GM21515 (cell line): ENCODE results near the gene PRTN3.
"Not testable (repeated sequence)": the region's sequence is repeated elsewhere in the genome, so short reads cannot be mapped to it uniquely, and the experiment has no call there.

Source experiments
- ATAC-seq: cut with Tn5 transposase; IDR thresholded peaks from one replicate; pipeline ENCODE4 v1.9.1; 2021; ENCODE audit not compliant: unreplicated experiment

Gene PRTN3

DNA sequence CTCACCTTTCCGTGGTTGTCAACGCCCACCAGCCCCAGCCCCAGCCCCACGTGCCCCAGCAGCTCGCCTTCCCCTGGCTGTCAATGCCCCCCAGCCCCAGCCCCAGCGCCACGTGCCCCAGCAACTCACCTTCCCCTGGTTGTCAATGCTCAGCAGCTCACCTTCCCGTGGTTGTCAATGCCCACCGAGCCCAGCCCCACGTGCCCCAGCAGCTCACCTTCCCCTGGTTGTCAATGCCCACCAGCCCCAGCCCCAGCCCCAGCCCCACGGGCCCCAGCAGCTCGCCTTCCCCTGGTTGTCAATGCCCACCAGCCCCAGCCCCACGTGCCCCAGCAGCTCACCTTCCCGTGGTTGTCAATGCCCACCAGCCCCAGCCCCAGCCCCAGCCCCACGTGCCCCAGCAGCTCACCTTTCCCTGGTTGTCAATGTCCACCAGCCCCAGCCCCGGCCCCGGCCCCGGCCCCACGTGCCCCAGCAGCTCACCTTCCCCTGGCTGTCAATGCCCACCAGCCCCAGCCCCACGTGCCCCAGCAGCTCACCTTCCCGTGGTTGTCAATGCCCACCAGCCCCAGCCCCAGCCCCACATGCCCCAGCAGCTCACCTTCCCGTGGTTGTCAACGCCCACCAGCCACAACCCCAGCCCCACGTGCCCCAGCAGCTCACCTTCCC, 37.3 kb downstream of the PRTN3 start:
- not testable (repeated sequence) for ATAC-seq

DNA sequence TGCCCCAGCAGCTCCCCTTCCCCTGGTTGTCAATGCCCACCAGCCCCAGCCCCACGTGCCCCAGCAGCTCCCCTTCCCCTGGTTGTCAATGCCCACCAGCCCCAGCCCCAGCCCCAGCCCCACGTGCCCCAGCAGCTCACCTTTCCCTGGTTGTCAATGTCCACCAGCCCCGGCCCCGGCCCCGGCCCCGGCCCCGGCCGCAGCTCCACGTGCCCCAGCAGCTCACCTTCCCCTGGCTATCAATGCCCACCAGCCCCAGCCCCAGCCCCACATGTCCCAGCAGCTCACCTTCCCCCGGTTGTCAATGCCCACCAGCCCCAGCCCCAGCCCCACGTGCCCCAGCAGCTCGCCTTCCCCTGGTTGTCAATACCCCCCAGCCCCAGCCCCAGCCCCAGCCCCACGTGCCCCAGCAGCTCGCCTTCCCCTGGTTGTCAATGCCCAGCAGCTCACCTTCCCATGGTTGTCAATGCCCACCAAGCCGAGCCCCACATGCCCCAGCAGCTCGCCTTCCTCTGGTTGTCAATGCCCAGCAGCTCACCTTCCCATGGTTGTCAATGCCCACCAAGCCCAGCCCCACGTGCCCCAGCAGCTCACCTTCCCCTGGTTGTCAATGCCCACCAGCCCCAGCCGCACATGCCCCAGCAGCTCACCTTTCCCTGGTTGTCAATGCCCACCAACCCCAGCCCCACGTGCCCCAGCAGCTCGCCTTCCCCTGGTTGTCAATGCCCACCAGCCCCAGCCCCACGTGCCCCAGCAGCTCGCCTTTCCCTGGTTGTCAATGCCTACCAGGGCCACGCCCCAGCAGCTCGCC, 38.2 kb downstream of the PRTN3 start:
- ATAC-seq, result not testable (repeated sequence)

DNA sequence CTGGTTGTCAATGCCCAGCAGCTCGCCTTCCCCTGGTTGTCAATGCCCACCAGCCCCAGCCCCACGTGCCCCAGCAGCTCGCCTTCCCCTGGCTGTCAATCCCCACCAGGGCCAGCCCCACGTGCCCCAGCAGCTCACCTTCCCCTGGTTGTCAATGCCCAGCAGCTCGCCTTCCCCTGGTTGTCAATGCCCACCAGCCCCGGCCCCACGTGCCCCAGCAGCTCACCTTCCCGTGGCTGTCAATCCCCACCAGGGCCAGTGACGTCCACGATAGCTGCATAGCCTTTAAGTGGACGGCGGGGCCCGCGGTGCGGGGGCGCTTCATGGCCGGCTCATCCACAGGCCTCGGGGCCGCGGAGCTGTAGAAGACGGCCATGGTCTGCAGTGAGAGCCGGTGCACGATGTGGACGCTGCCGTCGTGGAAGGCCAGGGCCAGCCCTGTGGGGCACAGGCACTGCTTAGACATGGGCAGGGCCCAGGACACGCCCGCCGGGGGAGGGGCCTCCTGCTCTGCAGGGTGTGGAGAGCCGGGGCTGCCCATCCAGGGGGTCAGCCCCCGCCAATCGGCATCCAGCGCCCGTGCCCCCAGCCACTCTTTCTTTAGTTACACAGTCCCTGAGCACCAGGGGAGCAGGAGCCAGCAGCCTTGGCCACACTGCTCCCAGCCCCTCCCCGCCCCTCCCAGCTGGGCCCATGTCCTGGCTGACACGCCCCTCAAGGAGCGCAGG, 39.1 kb downstream of the PRTN3 start:
- no peak for ATAC-seq

DNA sequence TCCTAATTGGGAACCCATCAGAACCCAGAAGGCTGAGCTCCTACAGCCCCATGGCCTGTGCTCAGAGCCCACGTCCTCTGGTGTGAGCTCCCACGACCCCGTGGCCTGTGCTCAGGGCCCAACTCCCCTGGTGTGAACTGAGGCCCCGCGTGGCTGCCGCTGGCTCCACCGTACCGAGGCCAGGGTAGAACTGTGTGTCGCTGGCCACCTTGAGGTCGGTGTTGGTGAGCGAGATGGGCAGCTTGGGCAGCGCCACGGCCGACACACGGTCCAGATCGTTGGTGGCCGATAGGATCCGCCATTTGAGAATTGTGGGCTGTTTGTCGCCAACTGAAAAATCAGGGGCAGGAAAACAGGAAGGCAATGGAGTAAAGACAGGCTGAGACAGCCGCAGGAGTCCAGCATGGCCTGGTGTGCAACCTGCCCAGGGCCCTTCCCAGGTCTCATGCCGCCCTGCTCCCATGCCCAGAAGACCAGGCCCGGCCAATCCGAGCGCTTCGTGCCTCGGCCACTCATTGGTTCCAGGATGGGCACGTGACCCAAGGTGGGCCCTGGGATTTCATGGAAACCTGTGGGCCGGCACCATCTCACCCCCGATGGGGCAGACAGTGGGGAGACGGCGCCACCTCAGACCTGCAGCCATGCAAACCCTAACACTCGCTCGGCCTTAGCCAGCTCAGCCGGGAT, 40.7 kb downstream of the PRTN3 start:
- ATAC-seq, result no peak

DNA sequence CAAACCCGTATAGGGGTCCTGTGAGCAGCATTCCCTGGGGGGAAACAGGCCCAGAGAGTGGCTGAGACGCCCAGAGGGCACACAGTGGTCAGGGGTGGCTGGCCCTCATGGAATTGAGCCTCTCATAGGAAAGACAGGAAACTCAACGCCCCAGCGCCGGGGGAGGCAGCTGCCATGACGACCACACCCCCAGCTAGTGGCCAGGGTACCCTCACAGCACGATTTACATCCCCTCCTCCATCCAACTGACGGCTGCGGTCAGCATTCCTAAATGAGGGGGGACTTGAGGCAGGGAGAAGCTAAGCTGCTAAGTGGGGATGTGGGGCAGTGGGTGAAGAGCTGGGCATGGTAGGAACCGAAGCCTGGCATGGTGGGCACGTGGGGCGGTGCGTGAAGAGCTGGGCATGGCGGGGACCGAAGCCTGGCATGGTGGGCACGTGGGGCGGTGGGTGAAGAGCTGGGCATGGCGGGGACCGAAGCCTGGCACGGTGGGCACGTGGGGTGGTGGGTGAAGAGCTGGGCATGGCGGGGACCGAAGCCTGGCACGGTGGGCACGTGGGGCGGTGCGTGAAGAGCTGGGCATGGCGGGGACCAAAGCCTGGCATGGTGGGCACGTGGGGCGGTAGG, 42.2 kb downstream of the PRTN3 start:
- no peak for ATAC-seq

DNA sequence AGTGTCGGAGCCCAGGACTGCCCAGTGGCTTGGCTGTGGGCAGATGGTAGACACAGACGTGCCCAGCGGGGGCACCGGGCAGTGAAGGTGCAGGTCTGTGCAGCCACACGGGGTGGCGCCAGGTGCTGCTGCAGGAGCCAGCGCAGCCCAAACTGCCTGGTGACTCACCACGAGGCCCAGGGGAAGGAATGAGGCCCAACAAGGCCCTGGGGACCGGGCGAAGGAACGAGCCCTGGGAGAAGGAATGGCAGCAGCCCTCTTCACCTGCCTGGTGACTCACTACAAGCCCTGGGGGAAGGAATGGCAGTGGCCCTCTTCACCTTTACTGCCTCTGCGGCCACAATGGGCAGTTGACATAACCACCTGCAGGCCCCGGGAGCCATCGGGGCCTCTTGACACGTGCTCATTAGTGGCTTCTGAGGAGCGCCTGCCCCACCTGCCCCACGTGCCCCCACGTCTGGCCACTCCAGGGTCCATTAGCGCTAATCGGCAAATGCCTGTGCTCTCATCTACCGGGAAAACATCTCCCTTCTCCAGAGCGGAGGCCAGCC, 42.9 kb downstream of the PRTN3 start:
- ATAC-seq, result no peak

DNA sequence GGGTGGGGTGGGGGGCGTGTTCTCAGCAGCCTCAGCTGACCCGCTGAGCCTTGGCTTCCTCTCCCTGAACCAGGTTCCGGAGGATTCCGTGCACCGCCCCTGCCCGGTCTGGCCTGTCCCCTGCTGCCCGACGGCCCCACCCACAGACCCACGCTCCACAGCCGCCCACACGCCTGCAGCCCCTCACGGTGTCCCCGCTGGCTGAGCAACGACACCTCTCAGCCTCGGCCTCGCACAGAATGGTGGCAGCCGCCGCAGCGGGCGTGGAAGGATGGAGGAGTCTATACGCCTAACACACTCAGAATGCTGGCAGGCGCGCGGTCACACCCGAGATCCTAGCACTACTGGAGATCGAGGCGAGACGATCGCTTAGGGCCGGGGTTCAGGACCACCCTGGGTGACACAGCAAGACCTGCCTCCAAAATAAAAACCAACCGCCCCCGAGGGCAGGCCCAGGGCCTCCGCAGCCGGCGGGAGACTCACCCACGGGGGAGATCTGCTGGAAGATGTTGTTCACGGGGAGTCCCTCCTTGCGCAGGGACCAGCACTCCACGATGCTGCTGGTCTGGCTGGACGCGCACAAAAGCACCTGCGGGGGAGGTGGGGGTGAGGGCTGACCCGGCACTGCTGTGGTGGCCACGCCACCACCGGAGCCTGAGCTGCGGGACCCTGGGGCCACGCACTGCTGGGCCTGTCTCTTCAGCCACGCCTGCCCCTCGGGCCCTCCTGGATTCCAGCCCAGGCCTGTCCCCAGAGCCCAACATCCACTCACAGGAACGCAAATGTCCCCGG, 43.8 kb downstream of the PRTN3 start:
- ATAC-seq, result no peak

DNA sequence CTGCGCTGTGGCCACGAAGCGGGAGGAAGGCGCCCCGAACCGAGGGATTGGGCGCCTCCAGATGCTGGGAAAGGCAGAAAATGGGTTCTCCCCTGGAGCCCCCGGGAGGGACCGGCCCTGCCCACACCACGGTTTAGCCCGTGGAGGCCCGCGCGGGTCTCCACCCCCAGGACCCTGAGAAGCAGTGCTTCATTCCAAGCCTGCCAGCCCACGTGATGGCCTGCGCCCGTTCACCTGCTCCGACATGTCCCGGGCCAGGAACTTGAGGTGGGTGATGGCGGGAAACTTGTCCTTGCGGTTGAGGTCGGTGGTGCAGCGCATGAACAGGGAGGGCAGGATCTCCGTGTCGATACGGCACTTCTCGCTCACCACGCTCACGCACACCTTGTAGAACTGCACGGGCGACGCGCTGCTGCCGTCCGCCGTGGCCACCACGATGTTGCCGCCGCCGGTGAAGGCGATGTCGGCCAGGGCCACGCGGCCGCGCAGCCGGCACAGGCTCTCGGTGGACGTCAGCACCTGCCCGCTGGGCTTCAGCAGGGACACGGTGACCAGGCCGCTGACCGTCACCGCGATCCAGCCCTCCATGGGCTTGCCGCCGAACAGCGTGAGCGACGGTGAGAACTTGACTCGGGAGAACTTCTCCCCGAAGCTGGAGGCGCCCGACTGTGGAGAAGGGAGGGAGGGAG, 44.9 kb downstream of the PRTN3 start:
- ATAC-seq, result no peak

DNA sequence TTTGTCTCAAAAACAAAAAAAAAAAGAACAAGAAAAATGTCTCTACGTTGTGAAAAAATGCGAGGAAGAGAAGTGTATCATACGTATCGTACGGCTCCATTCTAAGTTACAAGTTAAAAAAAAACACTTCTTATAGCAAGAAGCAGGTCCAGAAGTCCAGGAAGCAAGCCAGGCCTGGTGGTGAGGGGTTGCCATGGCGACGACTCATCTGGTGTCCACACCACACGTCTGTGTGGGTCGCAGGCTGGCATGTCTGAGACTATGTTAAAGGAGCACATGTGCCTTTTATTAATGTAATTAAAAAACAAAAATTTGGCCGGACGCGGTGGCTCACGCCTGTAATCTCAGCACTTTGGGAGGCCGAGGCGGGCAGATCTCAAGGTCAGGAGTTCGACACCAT, 46.3 kb downstream of the PRTN3 start:
- ATAC-seq, result no peak

DNA sequence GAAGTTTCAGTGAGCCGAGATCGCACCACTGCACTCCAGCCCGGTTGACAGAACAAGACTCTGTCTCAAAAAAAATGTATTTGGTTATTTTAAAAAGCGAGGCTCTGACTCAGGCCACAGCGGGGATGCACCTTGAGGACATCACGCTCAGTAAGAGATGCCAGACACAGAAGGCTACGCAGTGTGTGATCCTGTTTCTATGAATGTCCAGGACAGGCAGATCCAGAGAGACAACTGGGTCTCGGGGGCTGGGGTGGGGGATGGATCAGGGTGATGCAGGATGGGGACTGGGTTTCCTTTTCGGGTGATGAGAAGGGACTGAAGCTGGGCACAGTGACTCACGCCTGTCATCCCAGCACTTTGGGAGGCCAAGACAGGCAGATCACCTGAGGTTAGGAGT, 46.8 kb downstream of the PRTN3 start:
- no peak for ATAC-seq

DNA sequence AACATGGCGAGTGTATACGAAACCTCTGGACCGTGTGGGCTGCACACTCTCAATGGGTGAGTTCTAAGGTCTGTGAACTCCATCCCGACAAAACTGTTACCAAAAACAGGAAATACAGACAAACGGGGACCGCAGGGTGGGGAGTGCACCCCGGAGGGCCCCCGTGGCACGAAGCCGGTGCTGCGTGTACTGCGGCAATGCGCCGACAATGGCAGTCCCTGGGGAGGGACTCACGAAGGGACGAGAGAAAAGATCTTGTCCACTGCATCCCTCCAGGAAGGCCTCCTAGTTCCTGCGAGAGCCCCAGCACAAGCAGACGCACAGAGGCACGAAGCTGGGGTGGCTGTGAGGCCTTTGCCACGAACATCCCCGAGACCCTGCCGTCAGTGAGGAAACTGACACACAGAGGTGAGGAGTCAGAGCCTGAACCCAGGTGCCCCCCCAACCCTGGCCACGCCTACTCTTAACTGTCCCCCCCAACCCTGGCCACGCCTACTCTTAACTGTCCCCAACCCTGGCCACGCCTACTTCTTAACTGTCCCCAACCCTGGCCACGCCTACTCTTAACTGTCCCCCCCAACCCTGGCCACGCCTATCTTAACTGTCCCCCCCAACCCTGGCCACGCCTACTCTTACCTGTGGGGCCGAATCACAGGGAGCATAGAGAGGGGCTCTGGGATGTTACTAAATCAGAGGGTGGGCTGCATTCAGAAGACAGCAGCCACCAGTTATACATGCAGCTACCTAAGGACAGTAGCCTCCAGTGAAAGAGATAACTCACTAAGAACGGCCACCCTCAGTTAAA, 48.0 kb downstream of the PRTN3 start:
- ATAC-seq, result no peak

DNA sequence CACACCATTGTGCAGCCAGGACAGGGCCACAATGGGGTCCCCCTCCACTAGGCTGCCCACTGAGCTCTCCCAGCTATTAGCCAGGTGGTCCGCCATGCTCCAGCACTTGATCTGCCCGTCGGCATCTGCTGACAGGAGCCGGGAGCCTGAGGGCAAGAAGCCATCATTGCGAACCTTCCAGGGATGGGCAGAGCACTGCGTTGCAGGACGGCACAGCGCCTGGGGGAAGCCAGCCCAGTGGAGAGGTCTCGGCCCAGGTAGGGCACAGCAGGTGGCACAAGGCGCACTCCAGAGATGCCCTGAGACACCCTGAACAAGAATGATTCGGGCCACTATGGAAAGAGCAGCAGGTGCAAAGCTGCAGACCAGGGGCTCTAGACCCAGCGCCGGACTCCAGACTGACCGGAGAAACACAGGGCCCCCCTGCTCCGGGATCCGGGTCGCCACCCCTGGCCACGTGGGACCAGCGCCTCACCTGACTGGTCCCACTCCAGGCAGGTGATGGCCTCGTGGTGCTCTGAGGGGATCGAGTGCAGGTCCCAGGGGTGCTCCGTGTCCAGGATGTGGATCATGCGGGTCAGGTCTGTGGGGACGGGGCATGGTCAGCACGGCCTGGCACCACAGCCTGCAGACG, 49.0 kb downstream of the PRTN3 start:
- no peak for ATAC-seq

DNA sequence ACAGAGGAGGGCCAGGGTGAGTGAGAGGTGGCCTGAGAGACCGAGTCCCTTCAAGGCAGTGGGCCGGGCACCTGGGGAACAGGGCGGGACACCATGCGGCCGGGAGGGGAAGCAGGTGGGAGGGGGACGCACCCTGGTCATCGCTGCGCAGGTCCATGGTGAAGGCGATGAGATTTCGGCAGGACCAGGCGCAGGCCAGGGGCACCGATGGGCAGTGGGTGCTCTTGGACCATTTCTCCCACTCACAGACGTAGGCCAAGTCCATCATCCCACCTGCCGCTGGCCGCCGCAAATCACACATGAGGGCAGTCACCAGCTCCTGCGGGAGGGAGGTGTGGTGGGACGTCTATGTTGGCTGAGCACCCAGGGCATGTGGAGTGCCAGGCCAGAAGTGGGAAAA, 50.0 kb downstream of the PRTN3 start:
- ATAC-seq, result no peak

DNA sequence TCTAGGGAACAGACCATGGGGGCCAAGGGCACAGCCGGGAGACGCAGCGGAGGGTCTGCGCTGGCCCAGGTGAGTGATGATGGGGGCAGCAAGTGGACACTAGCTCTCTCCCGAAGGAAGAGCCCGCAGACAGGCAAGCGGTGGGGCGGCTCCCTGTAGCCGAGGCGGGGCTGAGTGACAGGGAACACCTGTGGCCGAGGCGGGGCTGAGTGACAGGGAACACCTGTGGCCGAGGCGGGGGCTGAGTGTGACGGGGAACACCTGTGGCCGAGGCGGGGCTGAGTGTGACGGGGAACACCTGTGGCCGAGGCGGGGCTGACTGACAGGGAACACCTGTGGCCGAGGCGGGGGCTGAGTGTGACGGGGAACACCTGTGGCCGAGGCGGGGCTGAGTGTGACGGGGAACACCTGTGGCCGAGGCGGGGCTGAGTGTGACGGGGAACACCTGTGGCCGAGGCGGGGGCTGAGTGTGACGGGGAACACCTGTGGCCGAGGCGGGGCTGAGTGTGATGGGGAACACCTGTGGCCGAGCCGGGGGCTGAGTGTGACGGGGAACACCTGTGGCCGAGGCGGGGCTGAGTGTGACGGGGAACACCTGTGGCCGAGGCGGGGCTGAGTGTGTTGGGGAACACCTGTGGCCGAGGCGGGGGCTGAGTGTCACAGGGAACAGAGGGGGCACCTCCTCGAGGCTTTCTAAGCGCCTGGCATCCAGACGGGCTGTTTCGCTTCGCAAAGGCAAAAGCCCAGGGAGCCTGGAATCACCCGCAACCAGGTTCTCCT, 50.8 kb downstream of the PRTN3 start:
- ATAC-seq, result not testable (repeated sequence)

DNA sequence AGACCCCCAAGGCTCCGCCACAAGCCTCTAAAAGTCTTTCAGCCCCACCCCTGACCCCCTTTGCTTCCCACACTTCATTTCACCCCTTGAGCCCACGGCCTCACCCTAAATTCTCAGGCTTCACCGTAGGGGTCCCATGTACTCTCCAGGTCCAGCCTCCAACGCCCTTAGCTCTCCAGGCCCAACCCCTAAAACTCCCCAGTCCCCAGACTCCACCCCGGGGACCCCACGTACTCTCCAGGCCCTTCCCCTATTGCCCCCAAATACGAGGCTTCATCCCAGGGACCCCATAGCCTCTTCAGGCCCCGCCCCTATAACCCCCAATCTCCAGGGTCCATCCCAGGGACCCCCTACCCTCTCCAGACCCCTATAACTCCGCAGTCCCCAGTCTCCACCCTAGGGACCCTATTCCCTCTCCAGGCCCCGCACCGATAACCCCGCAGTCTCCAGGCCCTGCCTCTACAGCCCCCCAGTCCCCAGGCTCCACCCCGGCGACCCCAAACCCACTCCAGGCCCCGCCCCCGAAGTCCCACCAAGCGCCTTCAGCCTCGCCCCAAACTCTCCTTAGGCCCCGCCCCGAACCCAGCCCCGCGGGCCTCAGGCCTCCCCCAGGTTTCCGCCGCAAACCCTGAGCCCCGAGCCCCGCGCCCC, 51.6 kb downstream of the PRTN3 start:
- peak; percentile 4 for ATAC-seq

DNA sequence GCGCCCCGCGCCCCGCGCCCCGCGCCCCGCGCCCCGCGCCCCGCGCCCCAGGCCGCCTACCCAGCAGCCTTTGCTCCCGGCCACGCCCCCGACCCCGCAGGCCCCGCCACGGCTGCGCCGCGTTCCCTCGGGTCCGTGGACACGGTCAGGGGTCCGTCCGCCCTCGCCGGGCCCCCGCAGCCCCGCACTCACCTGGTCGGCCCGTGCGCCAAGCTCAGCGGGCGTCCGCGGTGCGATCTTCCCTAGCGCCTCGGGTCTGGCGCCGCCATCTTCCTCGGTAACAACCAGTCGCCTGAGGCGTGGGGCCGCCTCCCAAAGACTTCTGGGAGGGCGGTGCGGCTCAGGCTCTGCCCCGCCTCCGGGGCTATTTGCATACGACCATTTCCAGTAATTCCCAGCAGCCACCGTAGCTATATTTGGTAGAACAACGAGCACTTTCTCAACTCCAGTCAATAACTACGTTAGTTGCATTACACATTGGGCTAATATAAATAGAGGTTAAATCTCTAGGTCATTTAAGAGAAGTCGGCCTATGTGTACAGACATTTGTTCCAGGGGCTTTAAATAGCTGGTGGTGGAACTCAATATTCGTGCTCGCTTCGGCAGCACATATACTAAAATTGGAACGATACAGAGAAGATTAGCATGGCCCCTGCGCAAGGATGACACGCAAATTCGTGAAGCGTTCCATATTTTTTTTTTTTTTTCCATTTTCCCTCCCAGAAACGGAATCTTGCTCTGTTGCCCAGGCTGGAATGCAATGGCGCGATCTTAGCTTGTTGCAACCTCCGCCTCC, 52.3 kb downstream of the PRTN3 start, which contains the start of the genes MED16 and RNU6-9:
TSS of gene MED16 (minus strand) at position 294 of the 796 bp plus-strand sequence. CDS start 2,056 bp downstream, outside the sequence.
TSS of gene RNU6-9 (plus strand) at position 591 of the 796 bp plus-strand sequence.
- peak; percentile 74 for ATAC-seq
